Measurements from ENCODE around the gene IL9. TPM values are rescaled to one million over a fixed set of nuclear protein-coding genes. Genes with fewer than 3 reads are reported as not detected.

IL9 gene
- 100 to 1,000 TPM in 2 of 3 donors, 10 to 100 TPM in 1; 74.3 to 198 (median 134) TPM for total RNA-seq

DNA sequence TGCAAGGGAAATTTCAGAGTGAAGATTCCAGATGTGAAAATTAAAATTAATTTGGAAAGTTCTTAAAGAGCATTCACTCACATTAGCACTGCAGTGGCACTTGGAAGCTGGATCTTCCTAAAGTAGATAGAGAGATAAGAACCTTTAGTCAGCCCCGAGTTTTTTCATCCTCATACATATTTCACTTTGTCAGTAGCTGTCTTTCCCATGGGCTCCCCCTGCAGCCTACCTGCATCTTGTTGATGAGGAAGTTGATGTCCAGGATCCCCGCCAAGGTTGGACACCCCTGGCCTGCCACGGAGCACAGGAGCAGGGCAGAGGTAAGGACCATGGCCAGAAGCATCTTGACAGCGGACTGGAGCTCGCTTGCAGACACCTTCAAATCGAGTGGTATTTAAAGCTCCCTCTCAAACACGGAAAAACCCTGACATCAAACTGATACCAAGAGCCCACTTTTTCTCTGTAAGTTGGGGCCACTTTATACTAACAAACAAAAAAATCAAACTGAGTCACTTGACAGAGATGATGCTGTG, at the start of gene IL9:
TSS of gene IL9 (minus strand) at position 368 of the 533 bp plus-strand sequence. CDS start at position 343, 25 bp downstream.
- H3K36me3 Mint-ChIP-seq (ENCODE audit: insufficient read depth), result no peaks in the 10 kb centered on the region
- DNase-seq, result no peak
- H3K4me3 Mint-ChIP-seq, result peak within 1 kb of the TSS; percentile 11
- H3K4me1 Mint-ChIP-seq (ENCODE audit: low read depth), result peaks cover 3% of the 10 kb centered on the region
- no peaks in the 10 kb centered on the region for H3K9me3 Mint-ChIP-seq
- ATAC-seq, result no peak
- peaks cover 23% of the 10 kb centered on the region for H3K27me3 Mint-ChIP-seq (ENCODE audit: low read depth)

DNA sequence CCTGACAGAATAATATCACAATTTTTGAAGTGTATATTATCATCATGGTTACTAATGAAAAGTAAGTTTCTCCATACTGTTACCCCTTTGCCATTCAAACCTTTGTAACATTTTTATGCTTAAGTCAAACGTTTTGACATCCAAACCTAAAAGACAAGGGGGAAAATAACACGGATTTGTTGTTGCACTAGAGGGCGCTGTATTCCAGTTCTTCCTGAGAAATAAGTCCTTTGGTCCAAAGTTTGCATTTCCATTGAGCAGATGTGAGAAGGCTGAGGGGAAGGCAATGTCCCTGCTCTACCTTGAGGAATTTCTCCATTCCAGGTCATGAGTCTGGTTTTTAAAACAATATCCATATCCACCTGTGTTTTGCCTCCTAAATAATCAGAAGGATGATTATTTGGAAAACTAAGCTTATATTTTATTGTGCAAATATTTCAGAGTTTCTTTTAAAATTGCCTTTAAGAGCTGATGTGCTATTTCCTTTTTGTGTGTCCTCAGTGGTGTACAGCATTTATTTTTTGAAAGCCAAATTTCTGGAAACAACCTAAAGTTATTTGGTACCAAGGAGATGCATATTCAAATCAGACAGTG, 49.4 kb upstream of the IL9 start:
- H3K4me1 Mint-ChIP-seq (ENCODE audit: low read depth), result no peaks in the 10 kb centered on the region
- no peak for ATAC-seq
- H3K4me3 Mint-ChIP-seq, result no peak overlapping the region
- H3K36me3 Mint-ChIP-seq (ENCODE audit: insufficient read depth), result no peaks in the 10 kb centered on the region
- H3K9me3 Mint-ChIP-seq, result no peaks in the 10 kb centered on the region
- DNase-seq, result no peak
- peaks cover 20% of the 10 kb centered on the region for H3K27me3 Mint-ChIP-seq (ENCODE audit: low read depth)

DNA sequence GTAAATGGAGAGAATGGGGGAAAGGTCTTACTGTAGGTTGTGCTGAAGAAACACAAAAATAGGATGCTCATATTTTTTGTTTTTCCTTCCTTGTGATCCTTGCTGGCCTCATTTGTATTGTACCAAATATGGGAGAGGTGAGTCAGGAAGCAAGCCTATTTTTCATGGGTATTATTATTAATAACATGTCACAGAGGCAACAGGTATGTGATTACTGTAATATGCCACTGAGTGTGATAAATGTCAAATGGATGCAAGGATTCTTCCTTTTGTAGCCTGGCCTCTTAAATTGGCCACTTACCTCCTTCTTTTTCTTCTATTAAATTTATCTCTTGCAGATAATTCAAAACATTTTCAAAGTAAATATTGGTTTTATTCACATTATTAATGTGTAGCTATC, 48.9 kb upstream of the IL9 start:
- H3K27me3 Mint-ChIP-seq (ENCODE audit: low read depth), result peaks cover 20% of the 10 kb centered on the region
- H3K4me1 Mint-ChIP-seq (ENCODE audit: low read depth), result no peaks in the 10 kb centered on the region
- no peak for DNase-seq
- no peak overlapping the region for H3K4me3 Mint-ChIP-seq
- no peaks in the 10 kb centered on the region for H3K9me3 Mint-ChIP-seq
- no peak for ATAC-seq
- no peaks in the 10 kb centered on the region for H3K36me3 Mint-ChIP-seq (ENCODE audit: insufficient read depth)

DNA sequence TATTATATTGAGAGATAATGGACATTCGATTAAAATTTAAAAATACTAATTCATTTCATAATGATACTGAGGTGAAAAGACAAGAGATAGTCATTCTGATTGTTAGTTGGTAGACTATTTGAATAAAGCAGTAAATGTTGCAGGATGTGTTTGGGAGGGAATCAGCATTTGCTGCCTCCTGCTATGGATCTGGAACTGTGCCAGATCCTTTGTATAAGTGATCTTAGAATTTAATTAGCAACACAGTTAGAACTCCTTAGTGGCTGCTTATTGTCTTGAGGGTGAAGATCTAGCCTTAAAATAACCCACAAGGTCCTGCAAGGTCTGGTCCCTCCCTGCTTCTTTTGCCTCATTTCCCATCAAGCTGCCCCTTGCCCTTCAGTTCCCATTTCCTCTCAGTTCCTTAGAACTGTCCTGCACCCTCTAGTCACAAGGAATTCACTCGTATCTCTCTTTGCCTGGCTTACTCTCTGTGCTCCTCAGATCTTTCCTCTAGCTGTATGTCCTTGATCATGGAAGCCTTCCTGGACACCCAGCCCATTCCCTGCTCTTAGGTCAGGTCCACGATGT, 46.6 kb upstream of the IL9 start:
- no peak for ATAC-seq
- Mint-ChIP-seq H3K27me3 (ENCODE audit: low read depth) (peaks cover 21% of the 10 kb centered on the region), H3K9me3 (no peaks in the 10 kb centered on the region), H3K4me3 (no peak overlapping the region), H3K4me1 (ENCODE audit: low read depth) (no peaks in the 10 kb centered on the region), H3K36me3 (ENCODE audit: insufficient read depth) (no peaks in the 10 kb centered on the region)
- DNase-seq, result no peak

DNA sequence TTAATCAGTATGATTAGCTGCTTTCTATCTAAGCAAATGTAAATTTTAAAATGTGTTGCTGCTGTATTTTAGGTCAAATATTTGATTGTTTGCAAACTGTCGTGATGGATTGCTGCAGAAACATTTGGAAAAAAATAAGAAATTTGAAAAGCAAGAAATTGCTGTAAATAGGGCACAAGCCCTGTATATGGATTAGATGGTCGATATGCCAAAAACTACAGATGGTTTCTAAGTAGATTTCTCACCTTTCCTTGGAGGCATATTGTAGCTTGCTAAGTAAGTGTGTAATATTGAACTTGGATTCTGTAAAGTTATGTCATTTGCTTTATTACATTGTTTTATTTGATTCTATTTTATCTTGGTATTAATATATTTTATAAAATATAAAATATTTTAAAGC, 46.1 kb upstream of the IL9 start:
- ATAC-seq (no peak), DNase-seq (no peak)
- H3K27me3 Mint-ChIP-seq (ENCODE audit: low read depth), result peaks cover 21% of the 10 kb centered on the region
- H3K4me1 Mint-ChIP-seq (ENCODE audit: low read depth), result no peaks in the 10 kb centered on the region
- no peaks in the 10 kb centered on the region for H3K36me3 Mint-ChIP-seq (ENCODE audit: insufficient read depth)
- no peak overlapping the region for H3K4me3 Mint-ChIP-seq
- no peaks in the 10 kb centered on the region for H3K9me3 Mint-ChIP-seq

DNA sequence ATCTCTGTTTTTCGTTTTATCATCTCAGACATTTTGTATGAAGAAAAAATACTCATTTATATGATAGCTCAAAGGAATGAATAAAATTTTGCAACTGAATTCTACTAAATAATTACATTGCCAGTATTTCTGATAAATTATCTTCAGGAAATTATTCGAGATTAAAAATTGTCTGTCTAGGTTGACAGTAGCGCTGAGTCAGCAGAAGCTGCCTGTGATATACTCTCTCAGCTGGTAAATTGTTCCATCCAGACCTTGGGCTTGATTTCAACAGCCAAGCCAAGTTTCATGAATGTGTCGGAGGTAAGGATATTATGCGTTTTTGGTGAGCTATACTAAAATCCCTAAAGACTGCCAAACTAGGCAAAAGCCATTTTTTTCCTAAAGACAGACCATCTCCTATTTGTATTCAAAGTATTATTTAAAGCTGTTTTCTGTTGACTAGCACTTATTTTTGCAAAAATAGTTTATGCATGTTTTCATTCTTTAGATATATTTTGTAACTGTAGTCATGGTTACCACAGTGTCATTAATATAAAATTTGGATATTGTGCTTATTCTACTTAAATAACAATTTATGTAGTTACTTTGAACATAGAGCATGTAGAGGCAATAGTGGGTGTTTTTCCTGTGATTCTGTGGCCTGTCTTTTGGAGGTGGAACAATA, 41.7 kb upstream of the IL9 start:
- no peaks in the 10 kb centered on the region for H3K4me1 Mint-ChIP-seq (ENCODE audit: low read depth)
- no peak overlapping the region for H3K4me3 Mint-ChIP-seq
- ATAC-seq (no peak), DNase-seq (no peak)
- H3K27me3 Mint-ChIP-seq (ENCODE audit: low read depth), result peaks cover 21% of the 10 kb centered on the region
- no peaks in the 10 kb centered on the region for H3K36me3 Mint-ChIP-seq (ENCODE audit: insufficient read depth)
- no peaks in the 10 kb centered on the region for H3K9me3 Mint-ChIP-seq

DNA sequence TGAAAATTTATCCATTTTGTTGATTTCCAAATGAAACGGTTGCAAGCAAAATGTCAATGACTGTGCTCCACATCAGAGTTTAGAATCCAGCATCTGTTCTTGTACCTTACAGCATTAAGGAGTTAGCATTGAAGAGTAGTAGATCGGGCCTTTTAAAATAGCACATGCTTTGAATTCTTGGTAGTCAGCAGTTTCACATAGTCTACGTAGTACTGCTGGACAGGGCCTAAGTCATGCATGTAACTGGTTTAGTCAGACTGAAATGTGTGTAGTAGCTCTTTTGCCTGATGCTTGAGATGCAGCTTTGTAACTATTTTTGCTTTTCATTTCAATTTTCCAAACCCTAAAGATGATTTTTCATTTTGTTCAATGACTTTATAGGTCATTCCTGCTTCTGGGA, 39.3 kb upstream of the IL9 start:
- H3K4me1 Mint-ChIP-seq (ENCODE audit: low read depth), result no peaks in the 10 kb centered on the region
- no peaks in the 10 kb centered on the region for H3K9me3 Mint-ChIP-seq
- DNase-seq (no peak), ATAC-seq (no peak)
- H3K36me3 Mint-ChIP-seq (ENCODE audit: insufficient read depth), result no peaks in the 10 kb centered on the region
- peaks cover 26% of the 10 kb centered on the region for H3K27me3 Mint-ChIP-seq (ENCODE audit: low read depth)
- H3K4me3 Mint-ChIP-seq, result no peak overlapping the region

DNA sequence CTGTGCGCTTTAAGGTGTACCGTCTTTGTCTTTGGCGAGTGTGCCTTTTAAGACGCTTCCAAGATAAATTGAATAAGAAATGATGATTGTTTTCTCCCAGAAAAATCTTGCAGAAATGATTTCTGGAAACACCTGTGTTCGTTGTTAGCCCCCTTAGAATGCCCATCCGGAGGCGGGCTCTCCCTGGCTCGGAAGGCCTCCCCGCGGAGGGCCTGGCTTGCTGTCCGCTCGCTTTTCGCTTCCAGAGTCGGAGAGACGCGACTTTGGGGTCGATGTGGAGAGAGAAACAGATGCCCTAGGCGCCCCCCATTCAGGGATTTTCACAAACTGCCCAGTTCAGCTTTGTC, 35.3 kb upstream of the IL9 start:
- Mint-ChIP-seq H3K27me3 (ENCODE audit: low read depth) (peaks cover 57% of the 10 kb centered on the region), H3K9me3 (peaks cover 4% of the 10 kb centered on the region), H3K4me1 (ENCODE audit: low read depth) (no peaks in the 10 kb centered on the region), H3K36me3 (ENCODE audit: insufficient read depth) (no peaks in the 10 kb centered on the region), H3K4me3 (no peak overlapping the region)
- ATAC-seq (no peak), DNase-seq (no peak)

DNA sequence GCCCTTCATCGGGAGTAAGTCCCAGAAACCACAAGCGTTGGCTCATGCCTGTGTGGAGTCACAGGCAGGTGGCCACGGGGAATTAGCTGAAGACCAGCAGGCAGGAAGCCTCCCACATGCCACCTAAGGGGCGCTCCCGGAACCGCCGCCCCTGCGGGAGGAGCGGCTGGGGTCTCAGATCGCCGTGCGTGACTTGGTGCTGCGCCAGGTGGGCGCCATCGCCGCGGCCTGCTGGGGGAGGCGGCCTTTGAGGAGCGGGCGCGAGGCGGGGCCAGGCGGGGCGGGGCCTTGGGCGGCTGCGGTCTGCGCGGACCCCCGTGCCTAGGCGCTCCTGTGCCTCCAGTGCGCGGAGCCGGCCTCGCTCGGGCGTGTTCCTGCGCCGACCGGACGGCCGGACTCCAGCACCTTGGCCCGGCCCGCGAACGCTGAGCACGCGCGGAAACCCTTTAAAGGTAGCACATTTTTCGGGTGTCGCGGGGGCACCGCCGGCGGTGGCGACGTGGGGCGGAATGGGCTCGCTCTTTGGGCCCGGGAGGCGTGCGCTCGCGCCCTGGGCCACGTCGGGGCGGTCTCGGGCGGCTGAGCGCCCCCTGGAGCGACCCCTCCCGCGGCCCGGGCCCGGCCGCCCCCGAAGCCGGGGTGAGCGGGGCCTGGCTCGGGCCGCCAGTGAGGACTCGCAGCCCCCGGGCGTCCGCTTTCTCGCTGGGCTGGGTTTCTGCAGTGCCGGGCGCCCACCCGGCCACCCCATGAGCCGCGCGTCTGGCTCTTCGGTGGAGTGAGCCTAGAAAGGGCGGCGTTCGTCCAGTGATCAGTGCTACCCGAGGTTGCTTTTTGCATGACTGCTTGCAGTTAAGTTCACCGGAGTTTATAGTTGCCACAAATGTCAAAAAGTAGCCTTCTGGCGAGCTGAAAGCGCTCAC, 34.6 kb upstream of the IL9 start:
- DNase-seq (no peak), ATAC-seq (peak; percentile 14 to 21)
- H3K9me3 Mint-ChIP-seq, result peaks cover 4% of the 10 kb centered on the region
- H3K4me3 Mint-ChIP-seq, result no peak overlapping the region
- no peaks in the 10 kb centered on the region for H3K36me3 Mint-ChIP-seq (ENCODE audit: insufficient read depth)
- H3K27me3 Mint-ChIP-seq (ENCODE audit: low read depth), result peaks cover 56% of the 10 kb centered on the region
- H3K4me1 Mint-ChIP-seq (ENCODE audit: low read depth), result no peaks in the 10 kb centered on the region

DNA sequence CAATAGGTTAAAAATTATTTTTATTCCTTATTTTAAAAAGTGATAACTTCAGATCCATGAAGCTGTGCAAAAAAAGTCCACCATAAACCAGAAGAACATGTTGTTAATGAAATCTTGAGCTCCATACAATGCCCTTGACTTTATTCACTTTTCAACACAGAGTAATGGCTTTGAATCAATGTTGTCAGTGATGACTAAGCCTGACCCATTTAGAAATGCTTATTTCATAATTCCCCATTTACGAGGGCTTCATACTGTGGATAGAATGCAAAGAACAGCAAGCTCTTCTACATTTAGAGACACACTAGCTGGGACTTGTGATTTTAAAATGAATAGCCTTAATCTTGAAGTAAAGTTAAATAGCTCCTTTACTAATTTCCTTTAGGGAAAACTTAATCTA, 25.7 kb upstream of the IL9 start:
- Mint-ChIP-seq H3K4me3 (no peak overlapping the region), H3K36me3 (ENCODE audit: insufficient read depth) (no peaks in the 10 kb centered on the region), H3K27me3 (ENCODE audit: low read depth) (peaks cover 37% of the 10 kb centered on the region), H3K4me1 (ENCODE audit: low read depth) (peaks cover 3% of the 10 kb centered on the region), H3K9me3 (no peaks in the 10 kb centered on the region)
- ATAC-seq, result no peak
- no peak for DNase-seq

DNA sequence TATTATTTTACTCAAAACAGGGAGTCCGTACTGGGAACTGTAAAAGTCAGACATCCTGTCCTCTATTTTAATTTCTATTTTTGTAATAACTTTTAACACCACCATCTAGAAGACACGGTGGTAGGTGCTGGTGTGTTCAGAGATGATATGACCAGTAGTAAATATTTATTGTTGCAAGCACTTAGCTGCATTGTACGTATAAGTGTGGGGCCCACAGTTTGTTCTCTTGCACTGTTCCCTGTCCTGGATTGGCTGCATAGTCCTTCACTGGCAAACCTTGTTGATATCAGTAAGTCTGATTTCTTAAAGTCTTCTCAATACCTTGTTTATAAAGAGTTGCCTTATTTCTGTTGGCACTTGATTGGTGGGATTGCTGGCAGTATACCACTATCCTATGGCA, 24.6 kb upstream of the IL9 start:
- Mint-ChIP-seq H3K4me3 (no peak overlapping the region), H3K4me1 (ENCODE audit: low read depth) (peaks cover 6% of the 10 kb centered on the region), H3K36me3 (ENCODE audit: insufficient read depth) (no peaks in the 10 kb centered on the region), H3K27me3 (ENCODE audit: low read depth) (peaks cover 31% of the 10 kb centered on the region), H3K9me3 (no peaks in the 10 kb centered on the region)
- DNase-seq (no peak), ATAC-seq (no peak)

DNA sequence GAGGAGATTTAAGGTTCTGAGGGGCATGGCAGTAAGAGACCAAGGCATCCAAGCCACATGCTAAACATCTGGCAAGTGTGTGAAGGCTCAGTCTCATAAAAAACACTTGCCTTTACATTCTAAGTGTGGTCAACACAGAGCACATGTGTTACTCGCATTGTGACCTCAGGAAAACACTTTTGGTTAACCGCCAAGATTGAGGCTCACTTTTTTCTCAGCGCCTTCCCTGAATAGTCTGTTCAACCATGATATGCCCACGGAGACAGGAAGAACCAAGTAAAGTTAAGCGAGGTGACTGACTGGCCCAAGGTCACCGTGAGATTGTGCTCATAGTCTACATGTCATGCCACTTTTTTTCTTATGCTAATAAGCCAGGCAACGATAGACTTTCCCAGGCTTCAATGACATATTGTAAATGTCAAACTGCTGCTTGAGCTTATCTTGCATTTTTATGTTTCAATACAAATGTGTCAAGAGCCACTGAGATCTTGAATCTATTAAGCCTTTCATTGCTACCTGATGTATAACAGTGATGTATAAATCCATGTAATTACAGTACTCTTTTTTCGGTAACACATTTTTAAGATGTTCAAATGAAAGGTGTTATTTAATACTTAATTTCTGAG, 21.1 kb upstream of the IL9 start:
- ATAC-seq, result peak; percentile 17 to 20
- Mint-ChIP-seq H3K4me1 (ENCODE audit: low read depth) (peaks cover 15% of the 10 kb centered on the region), H3K4me3 (no peak overlapping the region), H3K9me3 (peaks cover 3% of the 10 kb centered on the region), H3K27me3 (ENCODE audit: low read depth) (peaks cover 29% of the 10 kb centered on the region), H3K36me3 (ENCODE audit: insufficient read depth) (no peaks in the 10 kb centered on the region)
- no peak for DNase-seq

DNA sequence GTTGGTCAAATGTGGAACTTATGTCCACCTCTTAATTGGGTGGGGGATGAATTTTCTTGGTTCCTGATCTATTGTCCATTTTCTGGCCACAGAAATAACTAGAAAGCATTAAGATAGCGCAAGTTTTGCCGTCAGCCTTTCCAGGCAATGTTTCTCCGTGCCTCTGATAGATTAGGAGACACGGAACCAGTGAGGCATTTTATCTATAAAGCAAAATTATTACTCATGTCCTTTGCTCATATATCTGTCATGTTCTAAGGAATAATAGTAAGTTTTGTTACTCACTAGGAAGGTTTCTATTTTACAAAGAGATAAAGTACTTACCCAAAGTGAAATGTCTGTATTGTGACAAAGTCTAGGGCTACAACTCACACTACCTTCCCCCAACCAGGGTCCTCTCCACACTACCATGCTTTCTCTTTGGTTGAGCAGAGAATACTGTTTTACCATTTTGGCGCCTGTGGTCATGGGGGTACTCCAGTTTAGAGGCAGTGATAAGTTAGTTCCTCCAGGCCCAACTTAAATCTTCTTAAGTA, 19.9 kb upstream of the IL9 start:
- peaks cover 3% of the 10 kb centered on the region for H3K9me3 Mint-ChIP-seq
- H3K36me3 Mint-ChIP-seq (ENCODE audit: insufficient read depth), result no peaks in the 10 kb centered on the region
- H3K27me3 Mint-ChIP-seq (ENCODE audit: low read depth), result peaks cover 41% of the 10 kb centered on the region
- H3K4me3 Mint-ChIP-seq, result no peak overlapping the region
- ATAC-seq (peak in 1 of 2 donors; percentile 35), DNase-seq (no peak)
- H3K4me1 Mint-ChIP-seq (ENCODE audit: low read depth), result peaks cover 15% of the 10 kb centered on the region
